KMS-11 (cell line): ENCODE measurements around the gene SLC29A3.

Source experiments
- H2AFZ ChIP-seq: fragments of 200-600 bp; sonication (generic); 2 replicates; pipeline ENCODE4 v1.6.1; 2016; ENCODE audit warnings: antibody characterized with exemption, mixed run types, low read depth
- H3K27ac ChIP-seq: fragments of 200-600 bp; sonication (generic); 2 replicates; pipeline ENCODE4 v1.6.1; 2016; ENCODE audit warnings: mild to moderate bottlenecking, mixed run types
- H3K27me3 ChIP-seq: fragments of 200-600 bp; sonication (generic); 2 replicates; pipeline ENCODE4 v1.6.1; 2017; ENCODE audit warnings: mild to moderate bottlenecking, low read depth, mixed run types, moderate library complexity; ENCODE audit not compliant: insufficient read depth
- H3K36me3 ChIP-seq: fragments of 200-600 bp; sonication (generic); 2 replicates; pipeline ENCODE4 v1.6.1; 2017; ENCODE audit warnings: mild to moderate bottlenecking, mixed run types; ENCODE audit not compliant: insufficient read depth
- H3K4me1 ChIP-seq: fragments of 200-600 bp; sonication (generic); 2 replicates; pipeline ENCODE4 v1.6.1; 2016; ENCODE audit warnings: mild to moderate bottlenecking, low read depth, mixed run types; ENCODE audit not compliant: poor library complexity, severe bottlenecking
- H3K4me2 ChIP-seq: fragments of 200-600 bp; sonication (generic); 2 replicates; pipeline ENCODE4 v1.7.0; 2016; ENCODE audit warnings: mild to moderate bottlenecking, mixed run types
- H3K4me3 ChIP-seq: fragments of 200-600 bp; sonication (generic); IDR thresholded peaks from 2 replicates; pipeline ENCODE4 v1.6.1; 2017; ENCODE audit warnings: low read depth, low read length, mixed read lengths; ENCODE audit not compliant: insufficient read depth
- H3K79me2 ChIP-seq: fragments of 200-600 bp; sonication (generic); 2 replicates; pipeline ENCODE4 v1.6.1; 2016; ENCODE audit warnings: low read depth, mixed run types; ENCODE audit not compliant: insufficient read depth
- H3K9ac ChIP-seq: fragments of 200-600 bp; sonication (generic); 2 replicates; pipeline ENCODE4 v1.6.1; 2016; ENCODE audit warnings: mild to moderate bottlenecking, mixed run types
- H4K20me1 ChIP-seq: fragments of 200-600 bp; sonication (generic); 2 replicates; pipeline ENCODE4 v1.6.1; 2016; ENCODE audit warnings: mild to moderate bottlenecking, mixed run types; ENCODE audit not compliant: insufficient read depth
- CTCF ChIP-seq: fragments of 200-600 bp; sonication (generic); conservative IDR thresholded peaks from 2 replicates; pipeline ENCODE4 v1.6.1; 2017; ENCODE audit warnings: low read depth, mild to moderate bottlenecking, antibody characterized with exemption, low read length, moderate library complexity, mixed read lengths

SLC29A3 gene

GRCh38 chr10:71361581-71361980 is 42.5 kb downstream of the SLC29A3 start:
- no peak for TF ChIP-seq CTCF
- no peak overlapping the region for H3K4me3 ChIP-seq
- no peaks in the 10 kb centered on the region for H3K36me3 ChIP-seq
- H4K20me1 ChIP-seq, result no peaks in the 10 kb centered on the region
- no peaks in the 10 kb centered on the region for H3K79me2 ChIP-seq
- H3K4me1 ChIP-seq, result no peaks in the 10 kb centered on the region
- no peak overlapping the region for H2AFZ ChIP-seq
- H3K27ac ChIP-seq, result no peak overlapping the region
- H3K4me2 ChIP-seq, result no peak overlapping the region
- H3K27me3 ChIP-seq, result no peaks in the 10 kb centered on the region
- no peak overlapping the region for H3K9ac ChIP-seq

- Histone ChIP-seq H2AFZ (no peak overlapping the region), H3K36me3 (no peaks in the 10 kb centered on the region), H3K4me1 (no peaks in the 10 kb centered on the region), H3K4me2 (no peak overlapping the region), H3K9ac (no peak overlapping the region), H3K27me3 (no peaks in the 10 kb centered on the region), H4K20me1 (no peaks in the 10 kb centered on the region), H3K4me3 (no peak overlapping the region), H3K27ac (no peak overlapping the region), H3K79me2 (no peaks in the 10 kb centered on the region)
- TF ChIP-seq CTCF, result no peak
These were observed 43.1 kb downstream of the SLC29A3 start for GRCh38 chr10:71362141-71362540.

GRCh38 chr10:71363936-71364335 is 44.9 kb downstream of the SLC29A3 start:
- Histone ChIP-seq H3K36me3 (no peaks in the 10 kb centered on the region), H3K4me2 (no peak overlapping the region), H2AFZ (no peak overlapping the region), H3K4me1 (no peaks in the 10 kb centered on the region), H4K20me1 (no peaks in the 10 kb centered on the region), H3K4me3 (no peak overlapping the region), H3K27me3 (no peaks in the 10 kb centered on the region), H3K79me2 (no peaks in the 10 kb centered on the region), H3K9ac (no peak overlapping the region), H3K27ac (no peak overlapping the region)
- no peak for TF ChIP-seq CTCF

GRCh38 chr10:71365366-71365765 is 46.3 kb downstream of the SLC29A3 start:
- Histone ChIP-seq H3K9ac (no peak overlapping the region), H3K79me2 (no peaks in the 10 kb centered on the region), H3K36me3 (no peaks in the 10 kb centered on the region), H3K4me3 (no peak overlapping the region), H4K20me1 (no peaks in the 10 kb centered on the region), H3K27me3 (no peaks in the 10 kb centered on the region), H2AFZ (no peak overlapping the region), H3K4me2 (no peak overlapping the region), H3K4me1 (no peaks in the 10 kb centered on the region), H3K27ac (no peak overlapping the region)
- no peak for TF ChIP-seq CTCF

- H3K4me2 ChIP-seq, result no peak overlapping the region
- no peaks in the 10 kb centered on the region for H3K79me2 ChIP-seq
- H3K4me1 ChIP-seq, result no peaks in the 10 kb centered on the region
- no peak overlapping the region for H3K27ac ChIP-seq
- TF ChIP-seq CTCF, result no peak
- no peak overlapping the region for H2AFZ ChIP-seq
- H4K20me1 ChIP-seq, result no peaks in the 10 kb centered on the region
- H3K4me3 ChIP-seq, result no peak overlapping the region
- no peak overlapping the region for H3K9ac ChIP-seq
- H3K27me3 ChIP-seq, result no peaks in the 10 kb centered on the region
- no peaks in the 10 kb centered on the region for H3K36me3 ChIP-seq
These were observed 47.6 kb downstream of the SLC29A3 start for GRCh38 chr10:71366690-71367089.
